ENCODE measurements around the gene TNFRSF4. TPM values are rescaled to one million over a fixed set of nuclear protein-coding genes. Genes with fewer than 3 reads are reported as not detected.

The TNFRSF4 gene
- total RNA-seq, 4 donors from 2014 or later: 0.39 to 3.7 (median 0.97) TPM

- no peak for TF ChIP-seq EP300 (IDR thresholded peaks at IDR 0.05)
- WGBS, 2 donors: 67 to 70% methylated on average over 16 to 18 of the region's 25 CpGs
Measured at GRCh38 chr1:1247341-1247913, 33.5 kb upstream of the TNFRSF4 start.

GRCh38 chr1:1246577-1247340, 32.8 kb upstream of the TNFRSF4 start, which contains the start of gene C1QTNF12:
Gene C1QTNF12 (minus strand): TSS chr1:1246722. CDS start chr1:1246690, 32 bp downstream.
- H3K9me3 ChIP-seq: no peaks in the 10 kb centered on the region
- no peak within 1 kb of the TSS for H3K27ac ChIP-seq
- no peak for DNase-seq (ENCODE audit: low spot score in 2 of 2)
- H3K36me3 ChIP-seq: peaks cover 0 to 25% (median 0%) of the 10 kb centered on the region in 3 donors
- peaks cover 0 to 24% (median 7%) of the 10 kb centered on the region in 4 donors for H3K4me1 ChIP-seq
- no peak within 1 kb of the TSS for H3K4me3 ChIP-seq
- 3 to 6% methylated on average over 21 to 27 of the region's 74 CpGs for WGBS, 2 donors
- peaks cover 0 to 51% of the 10 kb centered on the region in 2 donors for H3K27me3 ChIP-seq
- TF ChIP-seq CTCF (IDR thresholded peaks at IDR 0.05) (no peak), POLR2A (IDR thresholded peaks at IDR 0.05) (no peak), EP300 (IDR thresholded peaks at IDR 0.05) (no peak)

More at GRCh38 chr1:1247341-1247913, 33.5 kb upstream of the TNFRSF4 start:
- Histone ChIP-seq H3K27me3 (peaks cover 0 to 46% of the 10 kb centered on the region in 2 donors), H3K36me3 (peaks cover 0 to 25% (median 0%) of the 10 kb centered on the region in 3 donors), H3K9me3 (no peaks in the 10 kb centered on the region), H3K4me3 (no peak overlapping the region), H3K4me1 (peaks cover 0 to 24% (median 7%) of the 10 kb centered on the region in 4 donors), H3K27ac (no peak overlapping the region)
- no peak for DNase-seq (ENCODE audit: low spot score in 2 of 2)

- no peak overlapping the region for H3K27ac ChIP-seq
- H3K36me3 ChIP-seq: peaks cover 0 to 26% (median 0%) of the 10 kb centered on the region in 3 donors
- 37 to 52% methylated on average over 12 to 15 of the region's 45 CpGs for WGBS, 2 donors
- H3K4me3 ChIP-seq: no peak overlapping the region
- no peaks in the 10 kb centered on the region for H3K9me3 ChIP-seq
- DNase-seq (ENCODE audit: low spot score in 2 of 2): no peak
- TF ChIP-seq EP300 (IDR thresholded peaks at IDR 0.05) (no peak), POLR2A (IDR thresholded peaks at IDR 0.05) (no peak), CTCF (IDR thresholded peaks at IDR 0.05) (no peak)
- peaks cover 0 to 59% of the 10 kb centered on the region in 2 donors for H3K27me3 ChIP-seq
- peaks cover 0 to 24% (median 7%) of the 10 kb centered on the region in 4 donors for H3K4me1 ChIP-seq
Measured at GRCh38 chr1:1245817-1246576, 32.0 kb upstream of the TNFRSF4 start.

GRCh38 chr1:1245178-1245816, 31.3 kb upstream of the TNFRSF4 start:
- no peak for TF ChIP-seq EP300 (IDR thresholded peaks at IDR 0.05)
- no peak for TF ChIP-seq POLR2A (IDR thresholded peaks at IDR 0.05)
- TF ChIP-seq CTCF (IDR thresholded peaks at IDR 0.05): no peak
- no peak overlapping the region for H3K4me3 ChIP-seq
- peaks cover 0 to 24% (median 7%) of the 10 kb centered on the region in 4 donors for H3K4me1 ChIP-seq
- H3K27ac ChIP-seq: no peak overlapping the region
- peaks cover 0 to 66% of the 10 kb centered on the region in 2 donors for H3K27me3 ChIP-seq
- H3K9me3 ChIP-seq: no peaks in the 10 kb centered on the region
- H3K36me3 ChIP-seq: peaks cover 0 to 20% (median 0%) of the 10 kb centered on the region in 3 donors
- WGBS, 2 donors: 59 to 74% methylated on average over 12 to 13 of the region's 23 CpGs
- DNase-seq (ENCODE audit: low spot score in 2 of 2): no peak

GRCh38 chr1:1244192-1244811, 30.3 kb upstream of the TNFRSF4 start:
- H3K4me1 ChIP-seq: peaks cover 0 to 31% (median 7%) of the 10 kb centered on the region in 4 donors
- no peak overlapping the region for H3K4me3 ChIP-seq
- 44 to 55% methylated on average over 17 to 26 of the region's 30 CpGs for WGBS, 2 donors
- no peak overlapping the region for H3K27ac ChIP-seq
- peaks cover 0 to 76% of the 10 kb centered on the region in 2 donors for H3K27me3 ChIP-seq
- no peaks in the 10 kb centered on the region for H3K9me3 ChIP-seq
- TF ChIP-seq CTCF (IDR thresholded peaks at IDR 0.05) (no peak), EP300 (IDR thresholded peaks at IDR 0.05) (no peak), POLR2A (IDR thresholded peaks at IDR 0.05) (no peak)
- peaks cover 0 to 20% (median 0%) of the 10 kb centered on the region in 3 donors for H3K36me3 ChIP-seq
- no peak for DNase-seq (ENCODE audit: low spot score in 2 of 2)

All from tibial nerve (tissue), 4 donors.